GM19238 (cell line): ENCODE results near the gene TAS2R43.
"Not testable (repeated sequence)": the region's sequence is repeated elsewhere in the genome, so short reads cannot be mapped to it uniquely, and the experiment has no call there.

Source experiments
- DNase-seq: peaks from one replicate; pipeline ENCODE4 v3.0.0; 2011; ENCODE audit warnings: low spot score; ENCODE audit not compliant: insufficient read length

TAS2R43 gene

GRCh38 chr12:11059784-11060183 lies 32.3 kb downstream of the TAS2R43 start:
- no peak for DNase-seq

GRCh38 chr12:11059041-11059440 lies 33.1 kb downstream of the TAS2R43 start:
- no peak for DNase-seq

GRCh38 chr12:11055306-11055705 lies 36.8 kb downstream of the TAS2R43 start:
- DNase-seq = no peak

GRCh38 chr12:11049806-11050531 lies 42.1 kb downstream of the TAS2R43 start:
- not testable (repeated sequence) for DNase-seq

GRCh38 chr12:11041366-11041765 lies 50.7 kb downstream of the TAS2R43 start:
- DNase-seq = not testable (repeated sequence)
